HUDEP-2 (cell line): ENCODE data around the gene PLEKHG4.

Source experiments
- DNase-seq, 76 experiments: peaks; one replicate each; lab custom pipeline; 2025; ENCODE audit not compliant: unreplicated experiment in 76 of 76; lab: John Stamatoyannopoulos, UW

The PLEKHG4 gene

DNA sequence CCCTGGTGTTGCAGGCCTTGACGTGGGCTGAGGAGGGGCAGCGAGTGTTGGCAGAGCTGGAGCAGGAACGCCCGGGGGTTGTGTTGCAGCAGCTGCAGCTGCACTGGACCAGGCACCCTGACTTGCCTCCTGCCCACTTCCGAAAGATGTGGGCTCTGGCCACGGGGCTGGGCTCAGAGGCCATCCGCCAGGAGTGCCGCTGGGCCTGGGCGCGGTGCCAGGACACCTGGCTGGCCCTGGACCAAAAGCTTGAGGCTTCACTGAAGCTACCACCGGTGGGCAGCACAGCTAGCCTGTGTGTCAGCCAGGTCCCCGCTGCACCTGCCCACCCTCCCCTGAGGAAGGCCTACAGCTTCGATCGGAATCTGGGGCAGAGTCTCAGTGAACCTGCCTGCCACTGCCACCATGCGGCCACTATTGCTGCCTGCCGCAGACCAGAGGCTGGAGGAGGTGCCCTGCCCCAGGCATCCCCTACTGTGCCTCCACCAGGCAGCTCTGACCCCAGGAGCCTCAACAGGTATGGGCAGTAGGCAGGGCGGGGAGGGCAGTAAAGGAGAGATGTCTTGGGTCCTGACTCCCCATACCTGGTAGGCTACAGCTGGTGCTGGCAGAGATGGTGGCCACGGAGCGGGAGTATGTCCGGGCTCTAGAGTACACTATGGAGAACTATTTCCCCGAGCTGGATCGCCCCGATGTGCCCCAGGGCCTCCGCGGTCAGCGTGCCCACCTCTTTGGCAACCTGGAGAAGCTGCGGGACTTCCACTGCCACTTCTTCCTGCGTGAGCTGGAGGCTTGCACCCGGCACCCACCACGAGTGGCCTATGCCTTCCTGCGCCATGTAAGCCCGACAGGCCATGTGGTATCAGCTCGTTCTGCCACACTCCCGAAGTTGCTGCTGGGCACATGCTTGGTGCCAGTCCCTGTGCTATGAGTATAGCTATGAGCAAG lies 5.6 kb downstream of the PLEKHG4 start:
- peak in 20 of 76 experiments; percentile 4 to 37 (median 18) for DNase-seq

- DNase-seq: no peak
Observed at GRCh38 chr16:67286441-67287235, 7.3 kb downstream of the PLEKHG4 start.

DNA sequence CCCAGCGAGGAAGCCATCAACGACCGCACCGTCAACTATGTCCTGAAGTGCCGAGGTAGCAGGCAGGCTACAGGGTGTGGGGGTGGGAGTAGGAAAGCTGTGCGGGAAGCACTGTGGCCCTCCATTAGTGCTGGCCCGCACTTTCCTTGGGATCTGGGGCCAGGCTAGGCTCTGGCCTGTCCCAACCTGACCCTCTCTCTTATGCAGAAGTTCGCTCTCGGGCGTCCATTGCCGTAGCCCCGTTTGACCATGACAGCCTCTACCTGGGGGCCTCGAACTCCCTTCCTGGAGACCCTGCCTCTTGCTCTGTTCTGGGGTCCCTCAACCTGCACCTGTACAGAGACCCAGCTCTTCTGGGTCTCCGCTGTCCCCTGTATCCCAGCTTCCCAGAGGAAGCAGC lies 8.6 kb downstream of the PLEKHG4 start:
- no peak for DNase-seq

GRCh38 chr16:67291461-67291860 lies 12.1 kb downstream of the PLEKHG4 start:
- DNase-seq: no peak

- DNase-seq: no peak
Observed at GRCh38 chr16:67294171-67294757, 14.9 kb downstream of the PLEKHG4 start.

DNA sequence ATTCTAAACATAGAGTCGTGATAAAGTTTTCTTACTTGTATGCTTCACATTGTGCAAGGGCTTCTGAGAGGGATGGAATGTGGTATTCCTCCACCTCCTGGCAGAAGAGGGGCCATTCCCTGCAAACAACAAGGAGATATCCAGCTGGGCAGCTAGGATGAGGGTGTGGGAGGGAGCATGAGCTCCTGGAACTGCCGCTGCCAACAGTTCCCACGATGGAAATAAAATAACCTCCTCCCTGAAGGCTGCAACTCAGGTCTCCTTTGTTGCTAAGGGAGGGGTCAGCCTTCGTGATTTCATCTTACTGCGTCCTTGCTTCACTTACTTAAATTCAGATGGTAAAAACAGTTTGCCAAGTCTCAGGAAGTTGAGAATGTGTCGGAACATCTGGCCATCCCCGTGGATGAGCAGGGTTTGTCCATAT lies 15.6 kb downstream of the PLEKHG4 start:
- DNase-seq: no peak

DNA sequence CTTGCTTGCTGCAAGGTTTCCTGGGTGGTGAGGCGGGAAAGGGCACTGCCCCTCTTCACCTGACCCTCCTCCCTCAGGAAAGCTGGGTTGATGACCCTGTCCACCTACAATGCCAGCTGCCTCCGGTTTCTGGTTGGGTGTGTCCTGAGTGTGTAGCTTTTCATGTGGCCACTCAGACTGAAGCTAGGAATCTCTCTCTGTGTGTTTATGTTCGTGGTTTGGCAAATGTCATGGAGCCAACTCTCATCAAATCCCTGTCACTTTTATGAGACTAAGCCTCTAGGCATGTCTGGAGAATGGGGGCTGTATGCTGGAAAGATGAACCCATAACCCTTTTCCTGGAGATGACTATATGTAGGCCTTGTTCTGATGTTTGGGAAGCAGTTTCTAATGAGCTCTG lies 17.1 kb downstream of the PLEKHG4 start:
- DNase-seq: no peak

GRCh38 chr16:67298277-67298676 lies 18.9 kb downstream of the PLEKHG4 start:
- DNase-seq: no peak

- no peak for DNase-seq
Observed at GRCh38 chr16:67299269-67299668, 19.9 kb downstream of the PLEKHG4 start.

GRCh38 chr16:67301080-67301782 lies 21.9 kb downstream of the PLEKHG4 start:
- no peak for DNase-seq

GRCh38 chr16:67302076-67302475 lies 22.7 kb downstream of the PLEKHG4 start:
- DNase-seq: no peak

GRCh38 chr16:67302970-67303369 lies 23.6 kb downstream of the PLEKHG4 start:
- no peak for DNase-seq

GRCh38 chr16:67304020-67304419 lies 24.7 kb downstream of the PLEKHG4 start:
- no peak for DNase-seq

DNA sequence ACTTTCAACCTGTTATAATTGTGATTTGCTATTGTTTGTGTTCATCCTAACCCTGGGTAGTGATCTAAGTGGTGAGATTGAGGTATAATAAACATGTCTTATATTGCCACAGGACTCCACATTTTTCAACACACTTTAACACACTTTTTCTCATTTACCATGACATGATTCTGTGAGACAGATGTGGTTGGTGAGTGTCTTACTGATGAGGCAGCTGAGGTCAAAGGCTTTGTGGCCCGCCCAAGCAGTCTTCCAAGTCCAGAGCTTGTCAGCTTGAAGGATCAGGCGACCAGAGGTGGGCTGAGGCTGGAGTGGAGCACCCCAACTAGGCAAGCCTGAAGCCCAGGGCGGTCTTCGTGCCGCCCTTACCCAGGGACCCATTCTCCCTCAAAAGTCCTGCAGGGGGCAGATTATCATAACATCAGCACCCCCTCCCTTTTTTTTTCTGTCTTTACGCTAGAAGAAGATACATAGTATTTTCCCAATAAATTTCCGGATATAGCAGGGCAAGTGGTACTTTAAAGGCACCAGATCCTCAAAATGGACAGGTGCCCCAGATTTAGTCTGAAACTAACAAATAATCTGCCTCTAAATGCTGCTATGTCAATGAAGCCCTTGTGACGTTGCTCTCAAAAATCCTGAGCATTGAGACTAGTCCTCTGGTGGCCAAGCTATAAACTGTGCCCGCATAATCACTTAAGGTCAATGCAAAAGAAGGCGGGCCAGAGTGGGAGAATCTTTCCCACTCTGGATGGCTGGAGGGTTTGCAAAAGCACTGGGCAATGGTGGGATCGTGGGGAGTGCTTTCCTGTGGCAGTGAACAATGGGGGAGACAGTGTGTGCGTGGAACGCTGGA lies 26.1 kb downstream of the PLEKHG4 start:
- no peak for DNase-seq

- DNase-seq: no peak
Observed at GRCh38 chr16:67310561-67310960, 31.2 kb downstream of the PLEKHG4 start.

GRCh38 chr16:67311607-67312488 lies 32.5 kb downstream of the PLEKHG4 start:
- DNase-seq: peak in 11 of 76 experiments; percentile 8 to 50 (median 21)

- no peak for DNase-seq
Observed at GRCh38 chr16:67312719-67313118, 33.4 kb downstream of the PLEKHG4 start.

- DNase-seq: no peak
Observed at GRCh38 chr16:67317853-67318252, 38.5 kb downstream of the PLEKHG4 start.

DNA sequence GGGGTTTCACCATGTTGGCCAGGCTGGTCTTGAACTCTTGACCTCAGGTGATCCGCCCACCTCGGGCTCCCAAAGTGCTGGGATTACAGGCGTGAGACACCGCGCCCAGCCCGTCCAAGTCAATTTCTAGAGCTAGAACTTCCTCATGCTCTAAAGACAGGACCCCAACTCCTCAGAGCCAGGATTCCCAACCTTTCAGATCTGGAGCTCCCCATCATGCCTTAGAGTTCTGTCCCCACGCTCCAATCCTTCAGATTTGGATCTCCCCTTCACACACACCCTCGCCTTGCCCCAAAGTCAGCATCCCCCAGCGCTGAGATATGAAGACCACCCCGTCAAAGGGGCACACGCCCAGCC lies 46.8 kb downstream of the PLEKHG4 start:
- no peak for DNase-seq
